ENCODE data around the gene ANO2.

The ANO2 gene

DNA sequence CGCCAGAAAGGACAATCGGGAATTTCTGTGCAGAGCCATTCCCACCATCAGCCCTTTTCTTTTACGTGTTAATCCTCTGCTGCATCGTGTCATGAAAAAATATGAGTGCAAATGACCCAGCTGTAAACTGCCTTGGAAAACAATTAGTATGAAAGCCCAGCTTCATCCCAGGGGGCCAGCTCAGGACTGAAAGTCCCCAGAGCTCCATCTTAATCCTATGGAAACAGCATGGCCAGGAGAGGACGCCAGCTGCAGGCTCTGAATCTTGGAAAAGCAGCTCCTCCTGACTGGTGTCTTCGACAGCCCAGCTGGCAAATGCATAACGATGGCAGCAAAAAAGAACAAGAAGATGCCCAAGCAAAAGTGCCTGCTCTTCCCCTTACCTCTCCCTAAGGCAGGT, 321.6 kb downstream of the ANO2 start:
- no peak for DNase-seq (ENCODE audit: low read depth in 2 of 2)

DNA sequence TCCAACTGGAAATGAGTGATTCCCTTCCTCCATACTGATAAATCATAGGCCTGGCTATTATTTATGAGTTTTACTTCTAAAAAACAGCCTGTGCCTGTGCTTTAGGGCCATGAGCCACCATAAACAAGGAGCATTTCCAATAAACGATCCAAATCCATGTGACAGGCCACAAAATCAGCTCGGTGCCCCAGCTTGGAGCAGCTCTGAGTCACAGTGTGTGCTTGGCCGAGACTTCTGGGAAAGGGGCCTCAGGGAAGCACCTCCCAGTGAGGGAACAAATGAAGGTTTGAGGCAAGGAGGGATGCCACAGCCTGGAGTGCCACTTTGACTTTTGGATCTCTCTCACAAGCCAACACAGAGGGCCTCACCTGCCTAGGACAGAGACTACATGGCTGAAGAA, 322.8 kb downstream of the ANO2 start:
- DNase-seq (ENCODE audit: low read depth in 2 of 2), result no peak

- DNase-seq (ENCODE audit: low read depth in 2 of 2), result no peak
Observed at GRCh38 chr12:5621329-5621728, 323.7 kb downstream of the ANO2 start.

GRCh38 chr12:5620896-5621295, 324.2 kb downstream of the ANO2 start:
- no peak for DNase-seq (ENCODE audit: low read depth in 2 of 2)

DNA sequence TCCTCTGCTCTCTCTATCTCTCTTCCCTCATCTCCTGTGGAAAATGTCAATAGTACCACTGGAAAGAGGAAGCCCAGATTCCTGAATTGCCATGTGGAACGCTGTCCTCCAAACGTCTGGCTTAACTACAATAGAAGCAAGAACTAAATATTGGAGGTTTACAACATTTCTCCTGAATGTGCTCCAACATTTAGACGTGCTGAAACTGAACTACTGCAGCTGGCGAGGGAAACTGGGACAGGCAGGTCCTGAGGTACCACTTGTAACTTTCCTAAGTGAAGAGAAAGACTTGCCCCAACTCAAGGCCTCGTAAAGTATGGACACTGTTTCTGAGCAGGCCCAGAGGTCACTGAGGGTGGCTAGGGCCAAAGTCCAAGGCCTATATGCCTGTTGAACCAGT, 325.4 kb downstream of the ANO2 start:
- no peak for DNase-seq (ENCODE audit: low read depth in 2 of 2)

- no peak for DNase-seq (ENCODE audit: low read depth in 2 of 2)
Observed at GRCh38 chr12:5616854-5617253, 328.2 kb downstream of the ANO2 start.

GRCh38 chr12:5615760-5616159, 329.3 kb downstream of the ANO2 start:
- no peak for DNase-seq (ENCODE audit: low read depth in 2 of 2)

- DNase-seq (ENCODE audit: low read depth in 2 of 2), result no peak
Observed at GRCh38 chr12:5614256-5614655, 330.8 kb downstream of the ANO2 start.

DNA sequence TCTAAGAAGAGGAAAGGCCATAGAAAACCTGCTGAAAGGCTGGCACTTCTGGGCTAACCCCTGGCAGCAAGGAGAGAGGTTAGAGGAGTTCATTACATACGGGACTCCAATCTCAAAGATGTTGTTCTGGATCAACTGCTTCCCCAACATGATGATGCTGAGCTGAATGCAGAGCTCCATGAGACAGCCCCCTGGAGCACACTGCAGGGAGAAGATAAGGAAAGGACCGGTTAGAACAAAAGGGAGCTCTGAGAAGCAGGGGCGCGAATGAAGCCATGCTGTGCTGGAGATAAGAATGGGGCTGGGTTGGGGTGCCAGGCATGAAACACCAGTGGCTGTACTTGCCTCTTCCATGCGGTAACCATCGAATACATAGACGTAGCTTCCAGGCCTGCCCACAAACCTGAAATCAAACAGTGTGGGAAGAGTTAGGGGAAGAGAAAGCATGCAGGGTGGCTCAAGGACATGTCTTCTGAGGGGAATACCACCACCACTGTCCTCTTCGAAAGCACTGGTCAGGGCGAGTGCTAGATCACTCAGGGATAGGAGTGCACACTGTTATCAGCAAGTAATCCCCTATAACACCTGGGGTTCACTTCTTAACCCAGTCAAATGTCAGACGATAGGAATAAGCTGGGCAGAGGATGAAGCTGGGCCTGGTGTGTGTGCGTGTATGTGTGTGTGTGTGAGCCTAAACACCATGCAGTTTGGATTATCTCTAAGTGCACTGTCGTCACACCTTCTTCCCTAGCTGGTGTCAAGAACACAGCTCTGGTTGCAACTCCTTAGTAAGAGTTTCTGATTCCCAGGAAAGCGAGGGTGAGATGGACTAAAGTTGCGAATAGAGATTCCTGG, 332.3 kb downstream of the ANO2 start:
- no peak for DNase-seq (ENCODE audit: low read depth in 2 of 2)

DNA sequence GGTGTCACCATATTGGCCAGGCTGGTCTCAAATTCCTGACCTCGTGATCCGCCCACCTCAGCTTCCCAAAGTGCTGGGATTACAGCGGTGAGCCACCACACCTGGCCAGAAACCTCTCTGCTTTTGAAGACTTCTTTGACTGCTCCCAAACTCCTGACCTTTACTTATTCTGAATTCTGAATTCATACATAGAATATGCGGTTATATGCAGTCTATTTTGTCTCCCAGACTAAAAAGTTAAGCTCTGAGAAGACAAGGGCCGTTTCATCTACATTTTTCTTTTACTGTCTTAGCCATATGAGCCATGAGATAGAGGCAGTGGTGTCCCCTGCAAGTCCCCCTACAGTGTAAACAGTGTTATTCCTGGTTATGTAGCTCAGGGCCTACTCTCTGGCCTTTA, 333.9 kb downstream of the ANO2 start:
- no peak for DNase-seq (ENCODE audit: low read depth in 2 of 2)

DNA sequence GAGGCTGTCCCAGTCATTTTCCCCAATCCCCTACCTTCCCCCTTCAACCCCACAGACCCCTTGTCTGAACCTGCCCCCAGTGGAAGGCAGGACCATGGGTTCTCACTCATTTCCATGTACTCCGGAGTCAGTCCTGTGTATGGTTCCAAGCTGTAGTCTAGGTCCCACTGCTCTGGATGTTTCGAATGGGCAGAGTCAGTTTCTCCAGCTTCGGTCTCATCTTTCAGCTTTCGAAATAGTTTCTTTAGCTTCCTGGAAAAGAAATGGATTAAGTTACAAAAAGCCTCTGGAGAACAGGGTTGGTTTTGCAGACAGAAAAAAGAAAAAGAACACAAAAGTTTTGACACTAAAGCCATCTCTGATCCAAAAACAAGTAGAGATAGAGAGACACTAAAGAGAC, 345.7 kb downstream of the ANO2 start:
- DNase-seq (ENCODE audit: low read depth in 2 of 2), result no peak

GRCh38 chr12:5593998-5594397, 351.1 kb downstream of the ANO2 start:
- no peak for DNase-seq (ENCODE audit: low read depth in 2 of 2)

DNA sequence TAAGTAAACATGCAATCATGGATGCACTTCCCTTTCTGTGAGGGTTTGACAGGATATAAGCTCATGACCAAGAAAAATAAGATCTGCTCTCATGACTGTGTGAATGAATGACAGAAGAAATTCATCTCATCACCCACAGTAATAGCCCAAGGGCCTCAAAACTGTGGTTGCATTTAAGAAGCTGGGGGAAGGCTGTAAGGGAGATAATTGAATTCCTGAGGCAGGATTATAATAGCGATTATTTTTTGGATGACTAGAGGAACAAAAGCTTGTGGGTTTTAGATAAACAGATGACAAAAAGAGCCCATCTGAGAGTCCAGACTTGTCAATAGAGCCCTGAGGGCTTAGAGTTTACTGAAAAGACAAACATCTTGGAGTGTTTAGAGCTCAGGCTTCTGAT, 352.0 kb downstream of the ANO2 start:
- DNase-seq (ENCODE audit: low read depth in 2 of 2), result no peak

GRCh38 chr12:5592310-5592709, 352.7 kb downstream of the ANO2 start:
- no peak for DNase-seq (ENCODE audit: low read depth in 2 of 2)

DNA sequence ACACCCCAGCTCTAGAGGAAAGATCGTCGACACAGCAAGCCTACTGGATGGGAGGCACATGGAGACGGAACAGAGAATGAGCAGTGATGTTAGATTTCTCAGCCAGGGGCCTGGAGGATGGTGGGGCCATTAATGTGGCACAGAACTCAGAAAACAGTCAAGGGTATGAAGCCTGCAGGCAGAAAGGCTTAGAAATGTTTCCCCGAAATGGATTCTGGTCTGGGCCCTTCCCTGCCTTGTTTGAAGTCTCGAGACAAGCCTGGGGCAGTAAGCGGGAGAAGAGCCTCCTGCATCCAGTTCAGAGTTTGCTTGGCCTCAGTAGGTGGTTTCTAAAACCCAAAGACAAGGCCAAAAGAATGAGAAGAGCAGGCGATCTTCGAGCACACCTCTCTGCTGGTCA, 354.7 kb downstream of the ANO2 start:
- DNase-seq (ENCODE audit: low read depth in 2 of 2), result no peak

DNA sequence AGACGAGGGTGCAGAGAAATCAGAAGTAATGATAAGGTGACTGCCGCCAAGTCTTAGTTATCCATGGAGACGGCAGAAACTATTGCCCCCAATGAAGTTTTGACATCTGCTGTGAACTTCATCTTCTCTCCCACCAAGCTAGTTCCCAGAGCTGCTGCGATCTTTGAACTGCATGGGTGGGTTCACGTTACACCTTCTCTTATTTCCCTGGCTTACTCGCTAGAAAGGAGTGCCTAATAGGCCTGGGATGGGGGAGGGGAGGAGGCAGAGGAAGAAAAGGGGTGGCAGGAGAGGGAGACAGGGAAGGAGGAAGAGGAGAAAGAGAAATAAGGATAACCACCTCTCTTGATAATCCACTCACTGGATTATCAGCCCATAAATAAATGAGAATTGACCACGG, 356.0 kb downstream of the ANO2 start:
- DNase-seq (ENCODE audit: low read depth in 2 of 2), result no peak

GRCh38 chr12:5588591-5588990, 356.5 kb downstream of the ANO2 start:
- DNase-seq (ENCODE audit: low read depth in 2 of 2), result no peak

GRCh38 chr12:5588176-5588575, 356.9 kb downstream of the ANO2 start:
- DNase-seq (ENCODE audit: low read depth in 2 of 2), result no peak

DNA sequence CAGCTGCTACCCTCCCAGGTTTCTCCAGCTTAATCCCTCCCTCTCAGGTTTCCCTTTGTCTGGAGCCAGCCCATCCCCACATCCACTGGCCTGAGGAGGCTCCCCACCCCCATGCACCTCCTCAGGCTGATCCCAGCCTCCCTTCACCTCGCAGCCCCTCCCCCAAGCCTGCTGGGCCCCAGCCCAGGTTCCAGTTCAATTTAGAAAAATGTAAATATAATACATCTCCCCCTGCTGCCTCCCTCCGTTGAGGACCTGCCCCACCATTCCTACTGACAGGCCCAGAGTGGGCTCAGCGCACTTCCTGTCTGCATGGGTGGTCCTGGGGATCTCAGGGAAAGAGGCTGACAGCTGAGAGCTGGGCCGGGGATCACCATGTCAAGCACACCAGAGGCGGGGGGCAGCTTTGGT, 357.3 kb downstream of the ANO2 start:
- DNase-seq (ENCODE audit: low read depth in 2 of 2), result no peak

GRCh38 chr12:5586201-5586600, 358.9 kb downstream of the ANO2 start:
- DNase-seq (ENCODE audit: low read depth in 2 of 2), result no peak

GRCh38 chr12:5585178-5585577, 359.9 kb downstream of the ANO2 start:
- DNase-seq (ENCODE audit: low read depth in 2 of 2), result no peak

DNA sequence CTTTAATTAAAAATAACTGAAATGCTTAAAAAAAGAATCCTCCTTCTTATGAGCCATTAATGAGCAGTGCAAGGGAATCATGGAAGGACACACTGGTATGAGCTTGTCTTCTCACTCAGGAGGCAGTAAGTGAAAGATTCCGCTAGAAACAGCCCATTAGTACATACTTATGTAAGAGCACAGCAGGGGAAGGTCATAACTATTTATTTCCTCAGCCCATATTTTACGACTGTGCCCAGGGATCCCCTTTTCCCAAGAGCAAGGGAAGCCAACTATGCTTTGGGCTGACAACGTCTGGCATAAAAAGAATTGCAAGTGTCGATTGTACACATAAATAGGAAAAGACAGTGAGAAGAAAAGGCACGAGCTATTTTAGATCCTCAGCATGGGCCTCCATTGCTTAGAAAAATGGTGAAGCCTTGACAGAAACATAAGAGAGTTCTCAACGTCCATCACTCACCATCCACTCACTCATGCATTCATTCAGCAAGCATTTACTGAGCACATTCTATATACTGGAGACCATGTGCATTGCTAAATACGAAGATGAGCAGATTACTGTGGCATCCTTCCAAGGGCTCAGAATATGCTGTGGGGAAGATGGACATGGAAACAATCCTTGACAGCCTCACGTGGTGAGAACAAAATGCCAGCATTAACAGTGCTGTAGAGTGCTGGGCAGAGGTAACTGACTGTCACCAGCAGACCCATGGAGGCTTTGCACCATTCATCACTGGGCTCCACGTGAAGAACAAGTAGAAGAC, 360.5 kb downstream of the ANO2 start:
- DNase-seq (ENCODE audit: low read depth in 2 of 2), result no peak

DNA sequence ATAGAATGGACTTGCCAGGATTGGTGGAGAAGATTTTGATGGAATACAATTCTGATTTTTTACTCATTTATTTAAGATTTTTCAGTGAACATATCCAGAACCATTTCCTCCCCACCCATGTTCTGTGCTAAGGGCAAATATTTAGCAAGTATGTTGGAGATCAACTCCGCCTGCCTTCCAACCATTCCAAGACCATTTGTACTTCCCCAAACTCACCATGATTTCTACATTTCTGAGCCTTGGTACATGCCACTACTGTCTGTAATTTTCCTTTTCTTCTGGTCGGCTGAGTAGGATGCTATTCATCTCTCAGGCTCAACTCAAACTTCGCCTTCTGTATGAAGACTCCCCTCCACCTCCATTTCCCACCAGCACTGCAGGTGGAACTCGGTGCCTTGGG, 362.5 kb downstream of the ANO2 start:
- no peak for DNase-seq (ENCODE audit: low read depth in 2 of 2)
